Psoas muscle (tissue), 8 donors: ENCODE results near the gene SCAANT1. TPM values are rescaled to one million over a fixed set of nuclear protein-coding genes. Genes with fewer than 3 reads are reported as not detected.

Experiments used
- ATAC-seq, 4 donors: fragments of 200-7000 bp; cut with Tn5 transposase; one replicate each; pipeline ENCODE4 v1.9.1; 2020; ENCODE audit warnings: moderate library complexity in 3 of 4, mild to moderate bottlenecking in 2 of 4
- DNase-seq, 2 donors: peaks; one replicate each; pipeline ENCODE4 v3.0.0-alpha.2; 2020
- H3K27ac ChIP-seq: fragments of 200-600 bp; one replicate; pipeline ENCODE4 v1.8.0; 2022
- H3K27me3 ChIP-seq, 3 donors: fragments of 200-600 bp in 1 of 3; one replicate each; pipeline versions ENCODE4 v1.6.1 to v1.8.0; 2013 to 2022; ENCODE audit warnings: low read length in 2 of 3, mild to moderate bottlenecking in 2 of 3, moderate library complexity in 1 of 3; ENCODE audit not compliant: insufficient read depth in 3 of 3
- H3K36me3 ChIP-seq, 2 donors: fragments of 200-600 bp in 1 of 2; one replicate each; pipeline versions ENCODE4 v1.6.1 to v1.8.0; 2013 to 2022; ENCODE audit warnings: low read depth in 1 of 2, mild to moderate bottlenecking in 1 of 2, moderate library complexity in 1 of 2; ENCODE audit not compliant: insufficient read depth in 1 of 2
- H3K4me1 ChIP-seq: fragments of 200-600 bp; one replicate; pipeline ENCODE4 v1.8.0; 2022
- H3K4me3 ChIP-seq: fragments of 200-600 bp; one replicate; pipeline ENCODE4 v1.8.0; 2022; ENCODE audit warnings: mild to moderate bottlenecking
- H3K9me3 ChIP-seq: fragments of 200-600 bp; one replicate; pipeline ENCODE4 v1.8.0; 2022
- WGBS, 3 donors: extraction: QIAGEN DNeasy Blood & Tissue Kit; methylation state at CpG; one replicate each; pipeline versions ENCODE4 v1.1.6 to v1.1.7; 2013; 5-methylcytosine and 5-hydroxymethylcytosine counted together
- intact Hi-C, 2 donors: fragments of 100-400 bp; cut with DNase I; formaldehyde crosslinking; loops; one replicate each; pipeline versions ENCODE4 v1.11.0 to v1.14.2; 2022
- polyA plus RNA-seq, 3 donors: library from polyadenylated mRNA; stranded (reverse); fragments of 200-250 nt; gene quantifications; one replicate each; pipeline ENCODE4 v1.2.3, GENCODE V29; 2013
- total RNA-seq, 4 donors: library from RNA; stranded (reverse); fragmentation: NEBNext Ultra II Directional in 2 of 4; extraction: Animal tissue kit (Norgen Biotek cat#: 25700) in 2 of 4; gene quantifications; one replicate each; pipeline versions ENCODE4 v1.2.1 to v1.2.4, GENCODE V29; 2021 to 2023
- TF ChIP-seq, protein P1 (sequence below): fragments of 200-600 bp; IDR thresholded peaks from one replicate; pipeline ENCODE4 v1.8.0; 2022; ENCODE audit warnings: antibody characterized with exemption
- donor health status: healthy with polysubstance abuse.
- donor health status: DM: no; HTN: no; CAD: no; lungs with moderate emphysema.
- donor health status: Bipolar disorder and iron deficiency.
- donor health status: healthy.
- donor health status: DM: yes; HTN: yes; CAD: no.
- donor health status: DM: no; HTN: no; CAD: no.
- donor health status: DM: no; HTN: no; CAD: no.
- donor health status: DM: yes; HTN: yes; CAD: no.

The SCAANT1 gene
- total and polyA plus RNA-seq, 7 donors: not detected

DNA sequence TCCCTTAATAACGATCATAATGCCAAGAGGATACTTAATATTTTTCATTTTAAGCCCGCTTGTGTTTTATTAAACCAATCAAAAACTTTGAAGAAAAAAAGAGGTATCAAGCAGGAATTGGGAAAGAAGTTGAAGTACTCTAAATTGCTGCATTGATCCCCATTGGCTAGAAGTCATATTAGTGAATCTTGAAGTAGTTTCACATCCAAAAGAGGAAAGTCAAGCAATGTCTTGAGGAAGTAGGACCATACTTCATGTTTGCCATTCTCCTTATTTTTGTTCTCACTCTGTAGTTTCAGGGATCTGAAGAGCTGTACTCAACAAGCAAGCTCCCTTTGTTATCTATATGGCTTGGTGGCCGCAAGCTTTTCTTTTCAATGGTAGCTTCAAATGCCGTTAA lies 2.2 kb downstream of the SCAANT1 start:
- DNase-seq: no peak
- Histone ChIP-seq H3K27me3 (no peaks in the 10 kb centered on the region), H3K9me3 (no peaks in the 10 kb centered on the region), H3K27ac (no peak overlapping the region), H3K36me3 (peaks cover 0 to 4% of the 10 kb centered on the region in 2 donors), H3K4me1 (peaks cover 18% of the 10 kb centered on the region), H3K4me3 (no peak overlapping the region)
- intact Hi-C loops: loop anchor here in 1 of 2 donors (5.0 kb wide), 2 partner anchors 47 to 82 kb away; no protein-coding TSS in a partner anchor
- WGBS, 3 donors: 92 to 95% (median 93%) methylated on average over 4 of the region's 4 CpGs
- TF ChIP-seq, protein P1, sequence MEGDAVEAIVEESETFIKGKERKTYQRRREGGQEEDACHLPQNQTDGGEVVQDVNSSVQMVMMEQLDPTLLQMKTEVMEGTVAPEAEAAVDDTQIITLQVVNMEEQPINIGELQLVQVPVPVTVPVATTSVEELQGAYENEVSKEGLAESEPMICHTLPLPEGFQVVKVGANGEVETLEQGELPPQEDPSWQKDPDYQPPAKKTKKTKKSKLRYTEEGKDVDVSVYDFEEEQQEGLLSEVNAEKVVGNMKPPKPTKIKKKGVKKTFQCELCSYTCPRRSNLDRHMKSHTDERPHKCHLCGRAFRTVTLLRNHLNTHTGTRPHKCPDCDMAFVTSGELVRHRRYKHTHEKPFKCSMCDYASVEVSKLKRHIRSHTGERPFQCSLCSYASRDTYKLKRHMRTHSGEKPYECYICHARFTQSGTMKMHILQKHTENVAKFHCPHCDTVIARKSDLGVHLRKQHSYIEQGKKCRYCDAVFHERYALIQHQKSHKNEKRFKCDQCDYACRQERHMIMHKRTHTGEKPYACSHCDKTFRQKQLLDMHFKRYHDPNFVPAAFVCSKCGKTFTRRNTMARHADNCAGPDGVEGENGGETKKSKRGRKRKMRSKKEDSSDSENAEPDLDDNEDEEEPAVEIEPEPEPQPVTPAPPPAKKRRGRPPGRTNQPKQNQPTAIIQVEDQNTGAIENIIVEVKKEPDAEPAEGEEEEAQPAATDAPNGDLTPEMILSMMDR: no peak
- no peak for ATAC-seq

DNA sequence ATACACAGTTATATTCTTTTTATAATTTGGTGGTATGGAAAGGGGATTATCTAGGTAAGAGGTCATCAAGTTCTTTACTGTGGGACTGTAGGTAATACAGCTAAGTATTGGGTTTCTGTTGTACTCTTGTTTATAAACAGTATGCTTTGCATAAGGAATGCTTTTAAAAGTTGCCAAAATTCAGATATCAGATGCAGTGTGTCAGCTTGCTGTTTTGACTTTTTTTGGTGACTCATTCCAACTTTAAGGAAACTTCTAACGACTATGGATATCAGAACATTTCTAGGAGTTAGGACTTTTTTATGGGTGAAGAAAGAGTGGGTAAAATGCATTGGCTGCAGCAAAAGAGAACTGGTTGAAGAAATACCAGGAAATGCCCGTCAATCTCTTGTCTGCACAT lies 2.8 kb downstream of the SCAANT1 start:
- intact Hi-C loops: loop anchor here in 1 of 2 donors (5.0 kb wide), 1 partner anchor 42 kb away; no protein-coding TSS in a partner anchor
- H3K4me1 ChIP-seq: peaks cover 18% of the 10 kb centered on the region
- ATAC-seq (no peak), DNase-seq (no peak)
- no peaks in the 10 kb centered on the region for H3K36me3 ChIP-seq
- H3K27me3 ChIP-seq: no peaks in the 10 kb centered on the region
- TF ChIP-seq, protein P1: no peak
- H3K4me3 ChIP-seq: no peak overlapping the region
- 83 to 87% (median 84%) methylated on average over 2 of the region's 2 CpGs for WGBS, 3 donors
- no peak overlapping the region for H3K27ac ChIP-seq
- H3K9me3 ChIP-seq: no peaks in the 10 kb centered on the region

DNA sequence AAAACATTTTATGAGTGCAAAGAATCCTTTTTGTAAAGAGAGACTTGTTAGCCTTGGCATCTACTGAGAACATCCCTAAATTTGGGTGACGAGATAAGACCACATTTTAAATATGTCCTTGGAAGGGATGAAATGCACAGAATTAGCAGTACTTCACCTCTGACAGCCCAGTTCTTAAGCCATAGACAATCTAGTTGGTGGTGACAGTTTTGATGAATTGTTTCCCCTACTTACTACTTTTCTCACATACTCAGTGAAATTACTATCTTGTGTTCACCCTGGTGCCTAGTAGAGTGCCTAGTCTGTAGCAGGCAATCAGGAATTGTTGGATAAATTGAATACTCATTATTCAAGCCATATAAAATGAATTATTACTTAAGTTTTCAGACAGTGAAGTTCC lies 3.4 kb downstream of the SCAANT1 start:
- H3K9me3 ChIP-seq: no peaks in the 10 kb centered on the region
- H3K27me3 ChIP-seq: no peaks in the 10 kb centered on the region
- ATAC-seq (no peak), DNase-seq (no peak)
- H3K4me1 ChIP-seq: peaks cover 13% of the 10 kb centered on the region
- TF ChIP-seq, protein P1: no peak
- H3K27ac ChIP-seq: no peak overlapping the region
- no peaks in the 10 kb centered on the region for H3K36me3 ChIP-seq
- H3K4me3 ChIP-seq: no peak overlapping the region
- 61 to 80% (median 67%) methylated on average over 1 of the region's 1 CpG for WGBS, 3 donors
- intact Hi-C loops: loop anchor here in 1 of 2 donors (5.0 kb wide), 1 partner anchor 41 kb away; no protein-coding TSS in a partner anchor

DNA sequence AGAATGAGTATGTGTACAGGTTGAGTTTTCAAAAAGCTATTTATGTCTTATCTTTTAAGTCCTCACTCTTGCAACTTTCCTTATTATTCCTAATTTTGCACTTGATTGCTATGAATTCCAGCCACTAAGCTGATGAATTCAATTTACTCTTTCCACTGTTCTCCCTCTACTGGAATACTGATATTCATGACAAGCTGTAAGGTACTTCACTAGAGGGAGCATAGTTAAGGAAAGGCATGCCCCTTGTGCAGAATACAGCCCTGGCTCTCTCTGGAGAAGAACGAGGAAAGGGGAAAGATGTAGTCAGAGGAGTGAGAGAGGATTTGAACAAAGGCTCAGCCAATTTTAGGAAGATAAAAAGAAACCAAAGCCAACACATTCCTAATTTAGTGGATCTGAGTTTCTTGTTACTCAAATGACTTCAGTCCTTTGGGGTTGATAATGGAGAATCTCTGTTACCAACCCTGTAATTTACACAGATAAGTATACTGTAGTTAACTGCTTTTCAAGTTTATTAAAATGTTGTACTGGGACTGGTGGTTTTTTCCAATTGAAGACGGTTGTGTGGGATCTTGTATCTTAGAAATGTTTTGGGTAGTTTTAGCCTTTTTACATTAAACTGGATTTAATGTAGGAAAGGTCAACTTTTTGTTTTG lies 4.0 kb downstream of the SCAANT1 start:
- DNase-seq (no peak), ATAC-seq (no peak)
- H3K9me3 ChIP-seq: no peaks in the 10 kb centered on the region
- TF ChIP-seq, protein P1: no peak
- WGBS, 3 donors: 54 to 57% (median 54%) methylated on average over 2 of the region's 2 CpGs
- peaks cover 7% of the 10 kb centered on the region for H3K4me1 ChIP-seq
- H3K27ac ChIP-seq: no peak overlapping the region
- no peaks in the 10 kb centered on the region for H3K27me3 ChIP-seq
- no peaks in the 10 kb centered on the region for H3K36me3 ChIP-seq
- H3K4me3 ChIP-seq: no peak overlapping the region
- intact Hi-C loops: loop anchor here in 1 of 2 donors (5.0 kb wide), 1 partner anchor 41 kb away; no protein-coding TSS in a partner anchor
